H9 (cell line): ENCODE data around the gene ZSWIM6. TPM values are rescaled to one million over a fixed set of nuclear protein-coding genes. Genes with fewer than 3 reads are reported as not detected.

Source experiments
- DNase-seq: peaks from one replicate; pipeline ENCODE4 v3.0.0-alpha.2; 2017
- H2AFZ ChIP-seq: one replicate; pipeline ENCODE4 v1.6.1; 2013; ENCODE audit warnings: mild to moderate bottlenecking, low read length, control low read depth, moderate library complexity
- H2AK5ac ChIP-seq: 2 replicates; pipeline ENCODE4 v1.6.1; 2013; ENCODE audit warnings: low read length, control low read depth, mixed read lengths; ENCODE audit not compliant: insufficient read length
- H2BK120ac ChIP-seq: one replicate; pipeline ENCODE4 v1.6.1; 2013; ENCODE audit warnings: low read depth, mild to moderate bottlenecking, low read length, control low read depth, inconsistent platforms; ENCODE audit not compliant: poor library complexity, severe bottlenecking
- H2BK12ac ChIP-seq: 2 replicates; pipeline ENCODE4 v1.6.1; 2013; ENCODE audit warnings: low read length, control low read depth, mixed read lengths, low read depth; ENCODE audit not compliant: insufficient read length
- H2BK15ac ChIP-seq: 2 replicates; pipeline ENCODE4 v1.6.1; 2013; ENCODE audit warnings: low read depth, low read length, control low read depth
- H2BK20ac ChIP-seq: one replicate; pipeline ENCODE4 v1.6.1; 2013; ENCODE audit warnings: low read depth, mild to moderate bottlenecking, low read length, control low read depth, inconsistent platforms; ENCODE audit not compliant: poor library complexity, severe bottlenecking
- H2BK5ac ChIP-seq: 2 replicates; pipeline ENCODE4 v1.6.1; 2013; ENCODE audit warnings: low read length, control low read depth, mixed read lengths; ENCODE audit not compliant: insufficient read length
- H3K14ac ChIP-seq: 2 replicates; pipeline ENCODE4 v1.6.1; 2013; ENCODE audit warnings: low read length, control low read depth; ENCODE audit not compliant: insufficient read depth
- H3K18ac ChIP-seq: 2 replicates; pipeline ENCODE4 v1.6.1; 2013; ENCODE audit warnings: low read depth, mild to moderate bottlenecking, mixed read lengths, low read length, control low read depth; ENCODE audit not compliant: insufficient read length
- H3K23ac ChIP-seq: 2 replicates; pipeline ENCODE4 v1.6.1; 2013; ENCODE audit warnings: low read length, control low read depth, mixed read lengths, low read depth; ENCODE audit not compliant: insufficient read length
- H3K23me2 ChIP-seq: 2 replicates; pipeline ENCODE4 v1.6.1; 2013; ENCODE audit warnings: low read depth, mild to moderate bottlenecking, mixed read lengths, low read length, control low read depth; ENCODE audit not compliant: insufficient read length, poor library complexity, severe bottlenecking
- H3K27ac ChIP-seq: 2 replicates; pipeline ENCODE4 v1.5.1; 2013; ENCODE audit warnings: low read length, control low read depth, mixed read lengths, low read depth; ENCODE audit not compliant: insufficient read length
- H3K27me3 ChIP-seq: 2 replicates; pipeline ENCODE4 v1.6.1; 2013; ENCODE audit warnings: low read length, control low read depth, inconsistent platforms; ENCODE audit not compliant: insufficient read depth
- H3K4ac ChIP-seq: 2 replicates; pipeline ENCODE4 v1.6.1; 2013; ENCODE audit warnings: low read depth, mild to moderate bottlenecking, control low read depth, inconsistent platforms, low read length, moderate library complexity
- H3K4me1 ChIP-seq: 2 replicates; pipeline ENCODE4 v1.6.1; 2013; ENCODE audit warnings: low read length, control low read depth, inconsistent platforms; ENCODE audit not compliant: insufficient read depth
- H3K4me2 ChIP-seq: 2 replicates; pipeline ENCODE4 v1.6.1; 2013; ENCODE audit warnings: low read length, control low read depth, mixed read lengths; ENCODE audit not compliant: insufficient read length, insufficient read depth
- H3K56ac ChIP-seq: 2 replicates; pipeline ENCODE4 v1.6.1; 2013; ENCODE audit warnings: low read depth, mild to moderate bottlenecking, mixed read lengths, low read length, control low read depth; ENCODE audit not compliant: insufficient read length
- H3K79me1 ChIP-seq: 2 replicates; pipeline ENCODE4 v1.6.1; 2013; ENCODE audit warnings: low read depth, mild to moderate bottlenecking, moderate library complexity, low read length, control low read depth, inconsistent platforms; ENCODE audit not compliant: insufficient read depth, poor library complexity, severe bottlenecking
- H3K79me2 ChIP-seq: 2 replicates; pipeline ENCODE4 v1.6.1; 2013; ENCODE audit warnings: low read length, control low read depth, inconsistent platforms; ENCODE audit not compliant: insufficient read depth
- H3K9ac ChIP-seq: 2 replicates; pipeline ENCODE4 v1.6.1; 2013; ENCODE audit warnings: low read length, control low read depth, mixed read lengths; ENCODE audit not compliant: insufficient read length; ENCODE audit errors: extremely low read depth
- H3K9me3 ChIP-seq: one replicate; pipeline ENCODE4 v1.6.1; 2013; ENCODE audit warnings: low read depth, low read length, inconsistent platforms; ENCODE audit not compliant: control insufficient read depth
- H3T11ph ChIP-seq: one replicate; pipeline ENCODE4 v1.6.1; 2013; ENCODE audit warnings: mild to moderate bottlenecking, low read length, control low read depth, inconsistent platforms
- H4K20me1 ChIP-seq: one replicate; pipeline ENCODE4 v1.6.1; 2013; ENCODE audit not compliant: control insufficient read depth, insufficient read length, insufficient read depth
- H4K5ac ChIP-seq: 2 replicates; pipeline ENCODE4 v1.6.1; 2013; ENCODE audit warnings: low read depth, mild to moderate bottlenecking, mixed read lengths, low read length, control low read depth; ENCODE audit not compliant: insufficient read length
- H4K8ac ChIP-seq: replicated peaks from 2 replicates; pipeline ENCODE4 v1.6.1; 2013; ENCODE audit warnings: low read length, control low read depth, mixed read lengths, low read depth; ENCODE audit not compliant: insufficient read length
- H4K91ac ChIP-seq: 2 replicates; pipeline ENCODE4 v1.6.1; 2013; ENCODE audit warnings: low read depth, mild to moderate bottlenecking, moderate library complexity, mixed read lengths, low read length, control low read depth; ENCODE audit not compliant: insufficient read length
- H3K27ac Mint-ChIP-seq, 3 experiments: 2 replicates in 2 of 3; 3 replicates in 1 of 3; pipeline ENCODE4 v1.8.0; 2020 to 2021; ENCODE audit warnings: mixed read lengths in 3 of 3, mild to moderate bottlenecking in 1 of 3, moderate library complexity in 1 of 3
- H3K27me3 Mint-ChIP-seq: 2 replicates; pipeline ENCODE4 v1.8.0; 2021; ENCODE audit warnings: low read depth, mild to moderate bottlenecking, moderate library complexity, mixed read lengths
- H3K36me3 Mint-ChIP-seq, 3 experiments: 2 replicates in 2 of 3; 3 replicates in 1 of 3; pipeline ENCODE4 v1.8.0; 2020 to 2021; ENCODE audit warnings: low read depth in 3 of 3, mixed read lengths in 3 of 3; ENCODE audit not compliant: insufficient read depth in 1 of 3
- H3K4me1 Mint-ChIP-seq, 2 experiments: 2 replicates each; pipeline ENCODE4 v1.8.0; 2020; ENCODE audit warnings: mixed read lengths in 2 of 2
- H3K4me3 Mint-ChIP-seq, 2 experiments: 2 replicates in 1 of 2; 3 replicates in 1 of 2; pipeline ENCODE4 v1.8.0; 2020 to 2021; ENCODE audit warnings: mild to moderate bottlenecking in 2 of 2, mixed read lengths in 2 of 2, moderate library complexity in 1 of 2
- H3K9me3 Mint-ChIP-seq, 2 experiments: 2 replicates in 1 of 2; 3 replicates in 1 of 2; pipeline ENCODE4 v1.8.0; 2020; ENCODE audit warnings: mild to moderate bottlenecking in 2 of 2, mixed read lengths in 2 of 2, moderate library complexity in 1 of 2
- CTCF ChIP-seq: fragments of 200-600 bp; sonication (generic); conservative IDR thresholded peaks from 3 replicates; pipeline ENCODE4 v1.8.0; 2021; ENCODE audit warnings: antibody characterized with exemption, mild to moderate bottlenecking
- WGBS: extraction: QIAGEN DNeasy Blood & Tissue Kit; methylation state at CpG from one replicate; pipeline ENCODE4 v1.1.7; 2013; ENCODE audit warnings: missing lambda C conversion rate, low lambda C conversion rate, mixed read lengths; ENCODE audit not compliant: insufficient read length; ENCODE audit errors: extremely low coverage; 5-methylcytosine and 5-hydroxymethylcytosine counted together
- total RNA-seq: library from RNA; stranded (reverse); gene quantifications from 2 replicates; pipeline ENCODE4 v1.2.1, GENCODE V29; 2021

Gene ZSWIM6
- total RNA-seq, 1 experiment from 2014 or later = 11.5 TPM

- H3K27me3 ChIP-seq = no peaks in the 10 kb centered on the region
- H3K27ac Mint-ChIP-seq = no peak overlapping the region; a peak in 1 of 7 replicates
- no peak overlapping the region for H2BK5ac ChIP-seq
- H3K4me3 Mint-ChIP-seq = no peak overlapping the region
- no peak overlapping the region for H2BK12ac ChIP-seq
- TF ChIP-seq CTCF = no peak
- no peak overlapping the region for H2BK20ac ChIP-seq
- H3K14ac ChIP-seq = no peak overlapping the region
- H3K4ac ChIP-seq = no peak overlapping the region
- no peak overlapping the region for H2BK15ac ChIP-seq
- no peak overlapping the region for H2AFZ ChIP-seq
- H3K56ac ChIP-seq = no peak overlapping the region
- H2BK120ac ChIP-seq = no peak overlapping the region
- no CpG with 5 or more reads among the region's 7 CpGs for WGBS
- H3K9me3 ChIP-seq = no peaks in the 10 kb centered on the region
- H4K8ac ChIP-seq = no peak overlapping the region
- H3K9ac ChIP-seq = no peak overlapping the region
- no peaks in the 10 kb centered on the region for H3K23me2 ChIP-seq
- DNase-seq = no peak
- no peak overlapping the region for H3K23ac ChIP-seq
- no peak overlapping the region for H3T11ph ChIP-seq
- no peak overlapping the region for H3K18ac ChIP-seq
- peaks cover 3% of the 10 kb centered on the region for H3K4me1 ChIP-seq
- no peaks in the 10 kb centered on the region for H3K79me1 ChIP-seq
- no peak overlapping the region for H2AK5ac ChIP-seq
- no peaks in the 10 kb centered on the region for H4K20me1 ChIP-seq
- H3K27me3 Mint-ChIP-seq = peaks cover 1% of the 10 kb centered on the region; the same call in 1 of the 2 replicates
- H3K36me3 Mint-ChIP-seq = no peaks in the 10 kb centered on the region
- H3K27ac ChIP-seq = no peak overlapping the region
- H4K5ac ChIP-seq = no peak overlapping the region
- peaks cover 8 to 18% of the 10 kb centered on the region in 2 experiments for H3K4me1 Mint-ChIP-seq
- H3K9me3 Mint-ChIP-seq = no peaks in the 10 kb centered on the region; a peak in 1 of 5 replicates
- no peak overlapping the region for H3K4me2 ChIP-seq
- H4K91ac ChIP-seq = no peak overlapping the region
- H3K79me2 ChIP-seq = no peaks in the 10 kb centered on the region
Measured at GRCh38 chr5:61289669-61290306, 42.3 kb upstream of the ZSWIM6 start.
